ENCODE results near the gene CYP2A7.
"Not testable (repeated sequence)": the region's sequence is repeated elsewhere in the genome, so short reads cannot be mapped to it uniquely, and the experiment has no call there.

GRCh38 chr19:40873873-40874272 lies 8.2 kb downstream of the CYP2A7 start:
- not testable (repeated sequence) for TF ChIP-seq CTCF (IDR thresholded peaks at IDR 0.05; ENCODE audit: insufficient read depth, low read length, poor library complexity, severe bottlenecking); EZH2phosphoT487 (conservative IDR thresholded peaks at IDR 0.05; ENCODE audit: low read length)

Data from SU-DHL-6 (cell line).